ENCODE measurements around the gene INHBB. TPM values are rescaled to one million over a fixed set of nuclear protein-coding genes. Genes with fewer than 3 reads are reported as not detected.

INHBB gene
- total and polyA plus RNA-seq, 8 donors: 0.37 to 7.2 (median 0.89) TPM; not detected in 1

- no peak overlapping the region for H3K27ac ChIP-seq
- H3K4me3 ChIP-seq: no peak overlapping the region
- 75 to 85% (median 84%) methylated on average over 9 to 13 of the region's 13 CpGs for WGBS, 5 donors
- no peaks in the 10 kb centered on the region for H3K9me3 ChIP-seq
- H3K27me3 ChIP-seq: no peaks in the 10 kb centered on the region
- intact Hi-C loops (cut with DNase I; ENCODE audit: low total_unique reads): no loop called here
- DNase-seq: no peak
- H3K4me1 ChIP-seq: peaks cover 0 to 3% (median 0%) of the 10 kb centered on the region in 4 donors
- TF ChIP-seq CTCF (IDR thresholded peaks at IDR 0.05): no peak
- no peak for TF ChIP-seq POLR2AphosphoS5 (IDR thresholded peaks at IDR 0.05)
- TF ChIP-seq POLR2A (IDR thresholded peaks at IDR 0.05): no peak
- no peak for TF ChIP-seq EP300 (IDR thresholded peaks at IDR 0.05)
- H3K36me3 ChIP-seq: no peaks in the 10 kb centered on the region
Measured at GRCh38 chr2:120365236-120365793, 19.4 kb downstream of the INHBB start.

GRCh38 chr2:120366698-120367097 lies 20.8 kb downstream of the INHBB start:
- WGBS, 5 donors: 79 to 93% (median 90%) methylated on average over 11 of the region's 11 CpGs
- H3K4me3 ChIP-seq: no peak overlapping the region
- no peak overlapping the region for H3K27ac ChIP-seq
- no peaks in the 10 kb centered on the region for H3K36me3 ChIP-seq
- intact Hi-C loops (cut with DNase I; ENCODE audit: low total_unique reads): no loop called here
- no peak for DNase-seq
- H3K9me3 ChIP-seq: no peaks in the 10 kb centered on the region
- H3K27me3 ChIP-seq: no peaks in the 10 kb centered on the region
- H3K4me1 ChIP-seq: no peaks in the 10 kb centered on the region
- TF ChIP-seq CTCF (IDR thresholded peaks at IDR 0.05) (no peak), EP300 (IDR thresholded peaks at IDR 0.05) (no peak), POLR2A (IDR thresholded peaks at IDR 0.05) (no peak), POLR2AphosphoS5 (IDR thresholded peaks at IDR 0.05) (no peak)

GRCh38 chr2:120367221-120367620 lies 21.3 kb downstream of the INHBB start:
- no peaks in the 10 kb centered on the region for H3K36me3 ChIP-seq
- no peak overlapping the region for H3K4me3 ChIP-seq
- no peaks in the 10 kb centered on the region for H3K27me3 ChIP-seq
- H3K27ac ChIP-seq: no peak overlapping the region
- DNase-seq: no peak
- no peaks in the 10 kb centered on the region for H3K4me1 ChIP-seq
- no peak for TF ChIP-seq CTCF (IDR thresholded peaks at IDR 0.05)
- TF ChIP-seq EP300 (IDR thresholded peaks at IDR 0.05): no peak
- no peak for TF ChIP-seq POLR2AphosphoS5 (IDR thresholded peaks at IDR 0.05)
- no peak for TF ChIP-seq POLR2A (IDR thresholded peaks at IDR 0.05)
- 63 to 84% (median 82%) methylated on average over 6 to 8 of the region's 8 CpGs for WGBS, 5 donors
- intact Hi-C loops (cut with DNase I; ENCODE audit: low total_unique reads): no loop called here
- H3K9me3 ChIP-seq: no peaks in the 10 kb centered on the region

- intact Hi-C loops (cut with DNase I; ENCODE audit: low total_unique reads): no loop called here
- no peaks in the 10 kb centered on the region for H3K9me3 ChIP-seq
- no peak overlapping the region for H3K4me3 ChIP-seq
- H3K27ac ChIP-seq: no peak overlapping the region
- no peak for DNase-seq
- WGBS, 5 donors: 55 to 73% (median 64%) methylated on average over 5 of the region's 5 CpGs
- H3K4me1 ChIP-seq: no peaks in the 10 kb centered on the region
- no peaks in the 10 kb centered on the region for H3K36me3 ChIP-seq
- H3K27me3 ChIP-seq: no peaks in the 10 kb centered on the region
- TF ChIP-seq EP300 (IDR thresholded peaks at IDR 0.05): no peak
- no peak for TF ChIP-seq POLR2AphosphoS5 (IDR thresholded peaks at IDR 0.05)
- no peak for TF ChIP-seq CTCF (IDR thresholded peaks at IDR 0.05)
Measured at GRCh38 chr2:120367649-120368048, 21.7 kb downstream of the INHBB start.

Measured in stomach (tissue), 9 donors.